GM21529 (cell line): Measurements from ENCODE around the gene SLK.

Source experiments
- ATAC-seq: cut with Tn5 transposase; IDR thresholded peaks from one replicate; pipeline ENCODE4 v1.9.1; 2021; ENCODE audit not compliant: unreplicated experiment

The SLK gene

DNA sequence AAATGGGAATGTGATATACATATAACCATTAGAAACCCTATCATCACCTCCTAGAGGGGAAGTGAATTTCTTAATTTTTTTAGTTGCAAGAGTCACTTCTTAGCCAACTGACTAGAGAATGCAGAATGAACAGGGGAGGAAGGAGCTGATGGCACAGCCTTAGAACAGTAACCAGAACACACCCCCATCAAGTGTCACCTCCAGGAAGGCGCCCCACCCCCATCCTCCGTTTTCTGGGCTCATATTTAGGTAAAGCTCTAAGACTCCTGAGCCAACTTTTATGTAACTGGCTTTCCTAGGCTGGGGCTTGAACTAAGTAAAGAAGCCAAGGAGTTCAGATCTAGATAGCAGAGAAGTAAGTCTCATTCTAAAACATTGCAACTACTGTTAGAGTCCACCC is 64.7 kb downstream of the SLK start:
- no peak for ATAC-seq

DNA sequence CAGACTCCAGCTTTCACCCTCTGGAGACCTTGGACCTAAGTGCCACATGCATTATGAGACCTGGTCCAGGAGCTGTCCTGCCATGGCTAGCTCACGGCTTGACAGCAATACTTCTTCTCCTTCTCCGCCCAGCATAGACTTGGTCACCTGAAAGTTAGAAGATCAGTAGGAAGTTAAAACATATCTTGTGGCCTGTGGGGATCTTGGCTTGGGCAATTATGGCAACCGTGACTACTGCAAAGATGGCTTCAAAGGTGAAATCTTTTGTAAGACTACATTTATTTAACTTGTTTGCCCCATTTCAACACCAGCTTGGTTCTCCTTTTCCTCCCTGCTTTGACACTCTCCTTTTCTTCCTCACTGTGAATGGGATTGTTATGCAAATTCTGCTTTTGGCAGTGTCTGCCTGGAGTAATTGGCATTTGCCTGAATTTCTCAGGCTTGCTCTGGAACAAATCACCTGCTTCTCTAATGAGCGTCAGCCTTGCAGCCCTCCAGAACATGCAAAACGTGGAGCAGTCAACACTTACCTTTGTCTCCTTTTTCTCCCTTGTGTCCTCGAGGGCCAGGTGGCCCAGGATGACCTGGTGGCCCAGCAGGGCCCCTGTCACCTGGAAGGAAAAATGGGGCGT is 65.3 kb downstream of the SLK start:
- ATAC-seq, result no peak

DNA sequence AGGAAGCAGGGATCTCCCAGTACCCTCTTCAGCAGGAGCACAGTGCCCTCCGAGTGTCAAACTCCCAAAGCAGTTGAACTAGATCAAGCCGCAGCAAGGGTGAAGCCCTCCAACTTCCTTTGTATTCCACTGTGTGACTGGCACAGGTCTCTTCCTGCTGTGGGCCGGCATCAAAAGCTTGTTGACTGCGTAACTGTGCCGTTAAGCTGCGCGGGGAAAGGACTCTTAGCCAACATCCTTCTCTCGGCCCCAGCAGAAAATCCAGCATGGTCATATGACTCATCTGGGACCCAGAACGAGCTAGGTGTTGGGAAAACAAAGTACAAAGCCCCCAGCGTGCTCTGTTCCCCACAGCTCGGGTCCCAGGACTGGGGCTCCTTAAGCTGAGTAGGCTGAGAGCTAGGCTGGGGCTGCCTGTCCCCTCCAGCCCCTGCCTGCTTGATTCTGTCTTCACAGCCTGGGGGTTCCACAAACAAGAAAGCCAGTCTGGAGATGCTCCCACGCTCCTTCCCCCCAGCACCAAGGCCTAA is 66.5 kb downstream of the SLK start:
- ATAC-seq, result no peak

DNA sequence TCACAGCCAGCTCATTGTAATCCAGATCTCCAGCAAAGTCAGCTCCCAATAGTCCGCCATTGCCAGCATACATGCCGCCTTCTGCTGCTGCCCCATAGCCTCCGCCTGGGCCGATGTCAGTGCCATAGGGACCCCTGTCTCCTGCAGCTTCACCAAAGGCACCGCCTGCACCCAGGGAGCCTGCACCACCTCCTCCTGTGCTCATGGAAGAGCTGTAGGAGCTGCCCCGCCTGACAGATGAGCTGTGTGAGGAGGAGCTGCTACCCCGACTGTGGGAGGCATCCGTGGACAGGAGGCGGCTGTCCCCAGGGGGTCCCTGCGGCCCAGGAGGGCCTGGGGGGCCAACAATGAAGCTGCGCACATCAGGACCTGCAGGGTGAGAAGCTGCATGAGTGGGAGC is 67.0 kb downstream of the SLK start:
- ATAC-seq, result no peak

DNA sequence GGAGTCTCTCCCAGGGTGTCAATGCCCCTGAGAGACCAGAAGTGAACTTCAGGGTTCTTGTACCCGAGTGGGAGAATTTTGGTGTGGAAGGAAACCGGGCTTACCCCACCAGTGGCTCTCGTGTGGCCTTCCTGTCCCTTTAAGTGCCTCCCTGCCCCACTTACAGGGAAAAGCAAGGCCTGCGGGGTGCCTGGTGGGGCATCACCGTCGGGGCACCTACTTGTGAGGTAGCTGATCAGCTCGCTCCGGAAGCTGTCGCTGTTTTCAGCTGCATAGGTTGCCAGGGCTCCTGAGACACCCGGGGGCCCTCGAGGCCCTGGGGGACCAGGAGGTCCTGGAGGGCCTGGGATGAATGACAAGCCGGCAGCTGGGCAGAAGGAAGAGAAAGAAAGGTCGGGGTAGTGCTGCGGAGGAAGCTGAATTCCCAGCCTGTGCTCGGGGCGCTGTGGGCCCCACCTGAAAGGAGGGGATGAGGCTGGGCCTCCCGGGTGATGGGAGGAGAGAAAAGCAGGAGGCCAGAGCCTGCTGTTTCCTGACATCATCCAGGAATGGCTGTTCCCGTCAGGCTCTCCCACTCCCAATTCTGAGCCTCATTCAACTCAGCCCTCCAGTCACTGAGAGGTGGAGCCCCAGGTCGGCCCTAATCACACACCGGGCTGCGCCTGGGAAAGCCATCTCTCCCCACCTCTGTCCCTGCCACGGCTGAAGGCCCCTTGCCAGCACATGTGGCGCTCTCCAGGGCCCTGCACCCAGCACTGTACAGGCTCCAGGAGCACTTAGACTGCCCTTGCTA is 67.7 kb downstream of the SLK start:
- no peak for ATAC-seq

DNA sequence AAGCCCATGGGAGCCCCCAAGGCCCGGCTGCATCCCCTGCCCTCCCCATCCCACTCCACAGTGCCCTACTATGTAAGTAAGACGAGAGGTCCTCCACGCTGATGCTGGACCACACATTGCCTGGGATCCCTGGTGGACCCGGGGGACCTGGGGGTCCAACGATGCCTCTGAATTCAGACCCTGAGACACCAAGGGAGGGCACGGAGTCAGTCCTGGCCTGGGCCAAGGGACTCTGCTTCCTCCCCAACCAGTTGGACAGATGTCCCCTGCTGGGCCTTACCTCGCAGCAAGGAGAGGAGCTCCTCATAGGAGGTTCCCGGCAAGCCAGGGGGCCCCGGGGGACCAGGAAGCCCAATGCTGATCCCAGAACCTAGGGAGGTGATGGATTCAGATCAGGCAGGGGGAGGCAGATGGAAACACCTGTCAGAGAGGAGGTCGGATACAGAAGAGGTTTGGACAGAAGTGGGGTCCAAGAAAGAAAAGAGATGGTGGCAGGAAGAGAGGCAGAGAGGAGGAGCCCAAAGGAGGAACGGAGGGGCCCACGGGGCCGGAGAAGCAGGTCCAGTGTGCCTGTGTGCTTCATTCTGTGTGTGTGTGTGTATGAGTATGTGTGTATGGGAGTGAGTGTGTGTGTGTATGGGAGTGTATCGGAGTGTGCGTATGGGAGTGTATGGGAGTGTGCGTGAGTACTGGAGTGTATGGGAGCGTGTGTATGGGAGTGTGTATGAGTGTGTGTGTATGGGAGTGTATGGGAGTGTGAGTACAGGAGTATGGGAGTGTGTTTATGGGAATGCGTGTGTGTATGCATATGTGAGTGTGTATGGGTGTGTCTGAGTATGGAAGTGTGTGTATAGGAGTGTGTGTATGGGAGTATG is 68.5 kb downstream of the SLK start:
- no peak for ATAC-seq

DNA sequence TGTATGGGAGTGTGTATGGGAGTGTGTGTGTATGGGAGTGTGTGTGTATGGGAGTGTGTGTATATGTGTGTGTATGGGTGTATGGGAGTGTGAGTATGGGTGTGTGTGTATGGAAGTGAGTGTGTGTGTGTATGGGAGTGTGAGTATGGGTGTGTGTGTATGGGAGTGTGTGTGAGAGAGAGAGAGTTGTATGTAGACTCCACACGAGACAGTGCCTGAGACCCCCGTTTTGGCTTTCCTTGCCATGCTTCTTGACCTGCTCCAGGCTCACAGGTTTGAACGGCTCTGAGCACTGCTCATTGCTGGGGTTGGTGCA is 69.1 kb downstream of the SLK start:
- ATAC-seq, result no peak

DNA sequence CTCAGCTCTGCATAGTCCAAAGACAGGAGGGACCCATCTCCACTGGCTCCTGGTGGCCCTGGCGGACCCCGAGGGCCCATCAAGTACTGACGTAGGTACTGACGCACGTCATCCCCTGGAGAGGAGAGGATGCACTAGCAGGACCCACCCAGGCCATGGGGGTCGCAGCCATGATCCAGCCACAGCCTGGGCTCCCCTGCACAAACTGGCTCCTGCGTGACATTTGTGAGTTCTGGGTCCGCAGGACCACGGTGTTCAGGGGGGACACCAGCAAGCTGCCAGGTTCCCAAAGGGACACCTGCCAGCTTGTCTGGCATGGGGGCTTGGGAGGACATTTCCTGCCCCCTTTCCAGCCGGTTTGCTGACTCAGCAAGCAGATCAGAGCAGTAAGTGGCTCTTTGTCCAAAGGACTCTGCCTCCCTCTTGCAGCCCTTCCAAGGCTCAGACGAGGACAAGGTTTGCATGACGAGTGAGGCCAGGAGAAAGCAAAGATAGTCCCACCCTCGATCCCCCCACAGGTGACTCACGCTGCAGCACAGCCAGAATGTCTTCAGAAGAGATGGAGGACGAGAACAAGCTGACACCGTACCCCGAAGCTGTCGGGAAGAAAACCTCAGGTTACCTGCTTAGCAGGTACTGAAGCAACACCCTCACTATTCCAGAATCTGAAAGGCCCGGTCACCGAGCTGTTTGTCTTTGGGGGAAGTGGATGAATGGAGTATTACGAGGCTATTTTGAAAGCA is 69.7 kb downstream of the SLK start:
- no peak for ATAC-seq

DNA sequence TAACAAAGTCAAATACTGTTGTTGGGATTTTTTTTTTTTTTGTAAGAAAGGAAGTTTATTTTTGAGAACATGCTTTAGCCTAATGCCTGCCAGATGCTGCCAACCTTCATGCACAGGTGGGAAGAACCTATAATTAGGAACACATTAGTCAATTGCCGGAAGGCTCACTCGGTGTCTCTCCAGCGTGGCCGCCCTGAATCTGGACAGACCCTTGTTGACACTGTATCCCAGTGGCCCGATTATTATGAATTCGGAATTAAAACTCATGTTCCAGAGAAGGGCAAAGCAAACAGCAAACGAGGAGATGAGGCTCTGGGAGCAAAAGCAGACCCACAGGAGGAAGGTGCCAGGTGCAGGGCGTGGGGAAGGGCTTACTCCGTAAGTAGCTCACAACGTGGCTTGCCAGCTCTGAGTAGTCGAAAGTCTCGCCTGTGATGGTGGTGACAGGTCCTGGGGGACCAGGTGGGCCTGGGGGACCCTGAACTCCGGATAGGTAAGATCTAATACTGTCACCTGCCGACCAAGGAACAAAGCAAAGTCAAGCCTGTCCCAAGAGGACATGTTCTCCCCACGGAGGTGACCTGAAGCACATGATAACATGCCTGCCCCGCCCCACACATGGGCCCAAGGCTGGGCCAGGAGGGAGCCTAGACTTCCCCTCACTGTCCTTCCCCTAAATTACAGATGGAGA is 70.5 kb downstream of the SLK start:
- no peak for ATAC-seq

DNA sequence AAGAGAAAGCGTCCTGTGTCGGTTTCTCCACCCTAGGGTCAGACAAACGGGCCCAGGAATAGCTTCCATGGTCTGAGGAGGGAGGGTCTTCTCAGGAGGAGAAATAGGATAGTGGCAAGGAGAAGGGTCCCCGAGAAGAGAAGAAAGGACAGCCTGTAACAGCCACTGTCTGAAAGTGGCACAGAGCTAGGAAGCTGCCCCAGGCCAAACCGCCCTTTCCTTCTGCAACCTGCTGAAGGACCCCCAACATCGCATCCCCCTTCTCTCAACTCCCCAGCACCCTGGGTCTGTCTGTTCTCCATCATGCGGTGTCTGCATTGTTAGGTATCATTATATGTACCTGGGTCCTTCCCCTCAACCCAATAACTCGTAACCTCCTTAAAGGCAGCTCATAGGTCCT is 71.6 kb downstream of the SLK start:
- no peak for ATAC-seq

DNA sequence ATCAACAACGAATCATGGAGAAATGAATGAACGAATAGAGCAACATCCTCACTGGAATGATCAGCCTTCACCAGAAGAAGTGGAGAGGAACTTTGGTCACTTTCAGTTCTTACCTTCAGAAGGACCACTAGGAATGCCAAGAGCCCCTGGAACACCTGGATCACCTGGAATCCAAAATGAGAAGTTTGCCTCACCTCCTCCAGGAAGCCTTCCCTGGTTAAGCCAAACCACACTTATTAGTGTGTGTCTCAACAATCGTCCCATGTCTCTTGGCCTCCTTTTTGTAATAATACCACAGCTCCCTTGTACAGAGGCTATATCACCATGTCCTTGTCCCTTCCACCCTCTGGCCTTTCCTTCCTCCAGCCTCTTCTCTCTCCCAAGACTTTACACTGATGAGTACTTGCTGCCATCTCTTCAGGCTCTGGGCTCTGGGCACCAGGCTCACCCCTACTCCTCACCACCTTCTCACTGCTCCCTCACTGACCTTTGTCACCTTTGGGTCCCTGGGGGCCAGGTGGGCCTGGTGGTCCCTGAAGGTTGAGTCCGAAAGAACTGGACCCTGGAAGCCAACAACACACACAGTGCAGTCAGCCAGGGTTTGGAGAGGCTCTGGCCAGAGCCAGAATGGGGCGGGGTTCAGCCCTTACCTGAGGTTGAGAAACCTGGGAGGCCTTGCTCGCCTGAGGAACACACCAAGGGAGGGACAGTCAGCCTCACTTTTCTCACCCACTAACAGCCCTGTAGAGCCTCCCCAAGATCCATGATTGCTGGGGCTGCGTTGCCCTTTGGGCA is 72.2 kb downstream of the SLK start:
- no peak for ATAC-seq

DNA sequence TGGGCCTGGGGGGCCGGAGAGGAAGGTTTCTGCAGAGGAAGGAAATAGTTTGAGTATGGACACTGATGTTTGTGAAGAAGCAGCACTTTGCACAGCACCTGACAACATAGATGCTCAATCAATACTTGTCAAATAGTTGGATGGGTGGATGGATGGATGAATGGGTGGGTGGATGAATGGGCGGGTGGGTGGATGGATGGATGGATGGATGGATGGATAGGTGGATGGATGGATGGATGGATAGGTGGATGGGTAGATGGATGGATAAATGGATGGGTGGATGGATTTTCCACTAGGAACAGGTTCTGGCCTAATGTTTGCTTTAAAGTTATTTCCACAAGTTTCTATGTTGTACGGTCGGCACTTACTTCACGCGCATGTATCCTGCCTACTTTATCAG is 73.4 kb downstream of the SLK start:
- ATAC-seq, result no peak

DNA sequence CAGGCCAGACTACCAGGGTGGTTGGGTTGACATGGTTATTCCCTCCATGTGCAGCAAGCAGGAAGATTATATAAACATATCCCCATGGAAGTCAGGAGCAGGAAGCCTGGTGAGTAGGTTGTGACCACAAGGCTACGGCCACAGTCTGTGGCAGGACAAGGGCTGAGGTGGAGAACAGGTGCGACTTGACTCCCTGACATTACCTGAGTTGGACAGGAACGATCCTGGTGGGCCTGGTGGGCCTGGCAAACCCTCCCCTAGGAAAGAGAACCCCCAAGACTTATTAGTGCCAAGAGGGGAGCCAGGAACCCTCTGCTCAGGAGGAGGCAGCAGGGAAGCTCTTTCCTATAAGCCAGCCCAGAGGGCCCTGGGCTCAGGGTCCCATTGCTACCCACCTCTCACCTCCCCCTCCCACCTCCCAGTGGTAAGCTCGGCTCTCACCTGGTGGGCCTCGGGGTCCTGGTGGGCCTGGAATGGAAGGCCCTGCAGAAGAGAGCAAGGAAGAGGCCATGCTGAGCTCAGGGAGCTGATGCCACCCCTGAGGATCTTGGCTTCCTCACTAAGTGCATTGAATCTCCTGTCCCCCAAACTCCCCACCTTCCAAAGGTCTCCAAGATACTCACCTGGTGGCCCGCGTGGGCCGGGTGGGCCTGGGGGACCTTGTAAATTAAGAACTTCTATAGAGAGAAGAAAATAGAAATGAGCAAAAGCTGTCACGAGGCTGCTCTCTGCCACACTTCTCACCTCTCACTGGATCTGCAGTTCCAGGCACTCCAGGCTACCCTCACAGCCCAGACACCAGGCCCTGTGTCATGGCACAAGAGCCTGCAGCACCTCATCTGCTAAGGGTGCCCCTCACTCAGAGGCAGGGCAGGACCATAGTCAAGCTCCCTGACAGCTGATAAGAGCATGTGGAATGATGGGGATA is 74.2 kb downstream of the SLK start:
- ATAC-seq, result no peak

DNA sequence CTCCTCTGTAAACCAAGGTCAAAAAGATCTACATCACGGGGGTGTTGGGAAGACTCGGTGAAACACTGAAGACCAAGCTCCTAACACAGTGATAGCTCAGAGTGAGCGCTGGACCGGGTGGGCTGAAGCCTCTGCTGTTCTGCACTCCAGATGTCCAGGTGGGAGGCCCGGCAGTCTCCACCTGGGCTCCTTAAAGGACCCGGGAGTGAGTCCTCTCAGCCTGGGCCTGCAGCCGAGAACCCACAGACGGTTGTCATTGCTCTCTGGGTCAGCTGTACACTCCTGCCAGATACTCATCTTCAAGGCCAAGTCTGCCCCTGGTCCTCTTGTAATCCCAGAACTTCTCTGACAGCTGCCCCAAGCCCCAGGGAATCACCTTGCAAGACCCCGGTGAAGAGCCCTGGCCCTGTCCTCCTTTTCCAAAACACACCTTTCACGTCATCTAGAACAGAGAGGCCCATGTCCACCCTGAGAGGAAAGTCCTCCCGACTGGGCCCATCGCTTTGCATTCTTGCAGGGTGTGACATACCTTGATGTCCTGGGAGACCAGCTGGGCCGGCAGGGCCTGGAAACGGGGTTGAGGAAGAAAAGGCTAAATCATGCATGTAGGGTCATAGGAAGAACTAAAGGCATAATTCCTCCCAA is 75.1 kb downstream of the SLK start:
- no peak for ATAC-seq

DNA sequence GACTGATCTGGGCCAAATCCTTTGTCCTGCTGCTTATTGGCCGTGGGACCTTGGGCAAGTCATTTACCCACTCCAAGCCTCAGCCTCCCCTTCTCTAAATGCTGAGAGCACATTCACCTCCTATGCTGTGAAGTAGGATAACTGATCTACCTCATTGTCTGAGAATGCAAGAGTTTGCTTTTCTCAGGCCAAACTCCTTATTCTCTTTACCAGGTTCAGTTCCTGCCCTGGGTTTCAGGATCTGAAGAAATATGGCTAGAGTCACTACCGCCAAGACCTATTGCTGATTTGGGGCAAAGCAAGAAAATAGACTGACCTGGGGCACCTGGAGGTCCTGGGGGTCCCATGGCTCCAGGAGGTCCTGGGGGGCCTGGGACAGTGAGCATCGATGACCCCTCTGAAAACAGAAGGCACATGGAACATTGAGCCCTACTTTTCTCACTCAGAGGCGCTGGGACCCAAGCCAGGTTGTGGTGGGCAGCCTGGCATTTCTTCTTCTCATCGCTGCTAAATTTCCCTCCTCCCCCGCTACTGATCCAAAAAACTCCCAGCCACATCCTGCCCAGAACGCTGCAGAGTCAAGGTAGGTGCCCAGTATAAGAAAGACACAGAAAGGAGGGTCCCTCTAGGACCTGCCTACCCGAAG is 76.4 kb downstream of the SLK start:
- ATAC-seq, result no peak

DNA sequence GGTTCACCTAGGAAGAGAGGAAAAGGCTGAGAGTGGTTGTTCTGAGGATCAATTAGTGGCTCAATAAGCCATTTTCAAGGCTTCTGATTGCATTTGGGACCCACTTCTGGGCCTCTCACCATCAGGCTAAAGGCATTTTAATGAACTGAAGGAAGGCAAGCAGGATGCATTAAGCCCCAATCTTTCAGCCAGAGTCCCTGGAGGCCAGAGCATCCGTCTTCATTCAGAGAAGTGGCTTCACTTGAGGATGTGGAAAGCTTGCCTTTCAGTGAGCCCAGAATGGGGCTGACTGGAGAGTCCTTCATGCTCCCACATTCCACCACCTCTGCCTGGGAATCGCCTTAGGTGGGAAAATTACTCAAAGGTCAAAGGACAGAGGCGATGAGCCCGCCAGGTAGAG is 76.9 kb downstream of the SLK start:
- ATAC-seq, result no peak
